Aorta (tissue), 5 donors: ENCODE data around the gene RALGPS2. TPM values are rescaled to one million over a fixed set of nuclear protein-coding genes. Genes with fewer than 3 reads are reported as not detected.

Experiments
- ATAC-seq: fragments of 200-7000 bp; cut with Tn5 transposase; one replicate; pipeline ENCODE4 v1.9.1; 2022; ENCODE audit warnings: moderate library complexity; ENCODE audit not compliant: low FRiP score
- DNase-seq, 2 donors: peaks; one replicate each; pipeline ENCODE4 v3.0.0-alpha.2; 2020
- H3K27ac ChIP-seq, 2 donors: one replicate each; pipeline ENCODE4 v1.5.1; 2013; ENCODE audit warnings: low read length in 2 of 2, mild to moderate bottlenecking in 2 of 2, moderate library complexity in 2 of 2, control low read depth in 1 of 2, inconsistent platforms in 1 of 2, low read depth in 1 of 2
- H3K27me3 ChIP-seq, 2 donors: one replicate each; pipeline ENCODE4 v1.6.1; 2013; ENCODE audit warnings: control low read depth in 1 of 2, low read length in 1 of 2, mild to moderate bottlenecking in 1 of 2, moderate library complexity in 1 of 2; ENCODE audit not compliant: insufficient read depth in 2 of 2, control insufficient read depth in 1 of 2
- H3K36me3 ChIP-seq, 2 donors: one replicate each; pipeline ENCODE4 v1.6.1; 2013; ENCODE audit warnings: control low read depth in 1 of 2, low read length in 1 of 2, mild to moderate bottlenecking in 1 of 2; ENCODE audit not compliant: insufficient read depth in 2 of 2, control insufficient read depth in 1 of 2
- H3K4me1 ChIP-seq, 2 donors: one replicate each; pipeline ENCODE4 v1.6.1; 2013; ENCODE audit warnings: low read length in 2 of 2, control low read depth in 1 of 2, mild to moderate bottlenecking in 1 of 2, moderate library complexity in 1 of 2; ENCODE audit not compliant: insufficient read depth in 2 of 2, control insufficient read depth in 1 of 2
- H3K4me3 ChIP-seq, 2 donors: one replicate each; pipeline ENCODE4 v1.5.1; 2013; ENCODE audit warnings: low read length in 2 of 2, control low read depth in 1 of 2, mild to moderate bottlenecking in 1 of 2
- H3K9me3 ChIP-seq: one replicate; pipeline ENCODE4 v1.6.1; 2013; ENCODE audit warnings: mild to moderate bottlenecking, low read length; ENCODE audit not compliant: control insufficient read depth
- WGBS, 2 donors: extraction: QIAGEN DNeasy Blood & Tissue Kit; methylation state at CpG; one replicate each; pipeline ENCODE4 v1.1.7; 2013; 5-methylcytosine and 5-hydroxymethylcytosine counted together
- intact Hi-C, 2 donors: fragments of 100-400 bp; cut with DNase I; formaldehyde crosslinking; loops; one replicate each; pipeline versions ENCODE4 v1.14.2 to v1.15.0; 2022
- polyA plus RNA-seq, 2 donors: library from polyadenylated mRNA; stranded (reverse); fragments of 200-250 nt; gene quantifications; one replicate each; pipeline ENCODE4 v1.2.3, GENCODE V29; 2013
- total RNA-seq, 2 donors: library from RNA; stranded (reverse); fragmentation: NEBNext Ultra II Directional; extraction: Animal tissue kit (Norgen Biotek cat#: 25700); gene quantifications; one replicate each; pipeline ENCODE4 v1.2.1, GENCODE V29; 2021
- donor health status: healthy with polysubstance abuse.
- donor health status: Bipolar disorder and iron deficiency.
- donor health status: DM: no; HTN: no; CAD: no.
- donor health status: DM: no; HTN: no; CAD: no.
- donor health status: DM: yes; HTN: yes; CAD: no.

Gene RALGPS2
- total and polyA plus RNA-seq, 4 donors: 0.18 to 14.1 (median 4.8) TPM

DNA sequence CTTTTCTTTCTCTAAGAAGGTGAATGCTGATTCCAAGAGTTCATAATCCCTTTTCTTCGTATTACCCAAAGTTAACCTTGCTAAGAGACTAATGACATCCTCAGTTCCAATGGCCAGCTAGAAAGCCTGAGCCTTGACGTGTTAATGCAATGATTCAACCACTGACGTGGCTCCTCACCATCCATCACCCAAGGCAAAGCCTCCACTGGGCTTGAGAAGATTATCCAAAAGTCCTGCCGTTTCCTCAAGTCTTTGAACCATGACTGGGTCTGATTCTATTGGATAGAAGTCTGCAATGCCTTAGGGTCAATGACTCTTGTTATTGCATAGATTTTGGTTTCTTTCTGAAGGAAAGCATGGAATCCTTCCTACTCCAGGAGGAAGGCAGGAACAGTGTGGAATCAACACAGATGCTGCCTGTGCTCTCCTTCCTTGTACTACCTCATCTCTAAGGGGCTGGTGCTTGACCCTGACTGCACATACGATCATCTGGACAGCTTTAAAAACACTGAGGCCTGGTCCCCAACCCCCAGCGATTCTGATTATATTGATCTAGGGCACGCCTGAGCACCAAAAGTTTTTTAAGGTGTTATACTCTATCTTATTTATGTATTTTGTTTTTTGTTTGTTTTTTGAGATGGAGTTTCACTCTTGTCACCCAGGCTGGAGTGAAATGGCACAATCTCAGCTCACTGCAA is 215.2 kb downstream of the RALGPS2 start:
- H3K4me1 ChIP-seq: peaks cover 0 to 4% of the 10 kb centered on the region in 2 donors
- WGBS, 2 donors: 52 to 55% methylated on average over 7 of the region's 7 CpGs
- intact Hi-C loops: loop anchor here (5.0 kb wide), 2 partner anchors 62 to 73 kb away; no protein-coding TSS in a partner anchor

GRCh38 chr1:178941261-178941689 is 216.2 kb downstream of the RALGPS2 start:
- Histone ChIP-seq H3K9me3 (no peaks in the 10 kb centered on the region), H3K4me3 (no peak overlapping the region), H3K36me3 (no peaks in the 10 kb centered on the region), H3K27me3 (no peaks in the 10 kb centered on the region), H3K4me1 (peaks cover 0 to 4% of the 10 kb centered on the region in 2 donors), H3K27ac (no peak overlapping the region)
- DNase-seq: no peak
- WGBS, 2 donors: 87 to 88% methylated on average over 11 of the region's 11 CpGs
- no peak for ATAC-seq
- intact Hi-C loops: loop anchor here (5.0 kb wide), 2 partner anchors 61 to 74 kb away; no protein-coding TSS in a partner anchor

More for the DNA sequence above, 215.2 kb downstream of the RALGPS2 start:
- ATAC-seq (no peak), DNase-seq (no peak)
- Histone ChIP-seq H3K27me3 (no peaks in the 10 kb centered on the region), H3K4me3 (no peak overlapping the region), H3K36me3 (no peaks in the 10 kb centered on the region), H3K27ac (peak overlapping the region; percentile 87 to 95), H3K9me3 (no peaks in the 10 kb centered on the region)

GRCh38 chr1:178941849-178942248 is 216.8 kb downstream of the RALGPS2 start:
- Histone ChIP-seq H3K36me3 (no peaks in the 10 kb centered on the region), H3K9me3 (no peaks in the 10 kb centered on the region), H3K4me3 (no peak overlapping the region), H3K27ac (no peak overlapping the region), H3K4me1 (peaks cover 0 to 4% of the 10 kb centered on the region in 2 donors), H3K27me3 (no peaks in the 10 kb centered on the region)
- intact Hi-C loops: loop anchor here (5.0 kb wide), 2 partner anchors 60 to 75 kb away; no protein-coding TSS in a partner anchor
- DNase-seq: no peak
- WGBS, 2 donors: 41 to 45% methylated on average over 14 of the region's 14 CpGs
- no peak for ATAC-seq

DNA sequence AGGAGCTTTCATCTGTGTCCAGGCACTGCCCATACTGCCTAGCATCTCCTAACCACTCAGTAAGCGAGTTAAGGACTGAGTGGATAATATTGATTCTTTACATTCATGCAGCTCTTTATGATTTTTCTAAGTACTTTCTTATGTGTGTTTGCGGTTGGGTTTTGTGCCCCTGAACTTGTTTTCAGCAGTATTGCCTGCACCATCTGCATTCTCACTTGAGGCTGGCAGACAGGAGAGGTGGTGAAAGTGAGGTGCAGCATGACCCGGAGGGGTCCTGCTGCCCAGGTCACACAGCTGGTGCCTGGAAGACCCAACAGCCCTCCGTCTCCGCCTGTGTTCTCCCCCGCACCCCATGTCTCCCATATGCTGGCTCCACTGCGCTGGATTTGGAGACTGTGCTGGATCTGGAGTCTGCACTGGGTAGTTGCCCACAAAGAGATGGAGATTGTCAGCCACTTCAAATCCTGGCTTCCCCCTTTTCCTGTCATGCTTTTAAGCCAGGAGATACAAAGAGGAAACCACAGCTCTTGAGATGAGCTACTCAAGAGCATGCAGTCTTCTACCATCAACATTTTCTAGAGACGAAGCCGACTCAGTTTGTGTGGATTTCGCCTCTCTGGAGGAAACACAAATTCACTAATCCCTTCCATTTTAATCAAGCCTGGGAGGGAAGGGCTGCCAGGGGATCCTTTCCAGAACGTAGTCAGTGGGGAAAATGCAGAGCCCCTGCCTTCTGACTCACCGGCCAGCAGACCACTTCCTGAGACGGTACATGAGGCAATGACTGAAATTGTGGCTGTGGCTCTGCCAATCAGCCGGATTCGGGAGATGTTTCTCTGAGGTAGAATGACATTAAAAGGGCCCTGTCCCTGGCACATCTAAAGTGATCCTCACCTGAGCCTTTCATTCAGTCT is 217.5 kb downstream of the RALGPS2 start:
- intact Hi-C loops: loop anchor here (5.0 kb wide), 2 partner anchors 60 to 75 kb away; no protein-coding TSS in a partner anchor
- Histone ChIP-seq H3K4me1 (peaks cover 0 to 4% of the 10 kb centered on the region in 2 donors), H3K27ac (peak overlapping the region in 1 of 2 donors; percentile 10), H3K9me3 (no peaks in the 10 kb centered on the region), H3K36me3 (no peaks in the 10 kb centered on the region), H3K4me3 (no peak overlapping the region), H3K27me3 (no peaks in the 10 kb centered on the region)
- DNase-seq (peak in 1 of 2 donors; percentile 54), ATAC-seq (no peak)
- 36 to 48% methylated on average over 15 of the region's 15 CpGs for WGBS, 2 donors

GRCh38 chr1:178944729-178945128 is 219.7 kb downstream of the RALGPS2 start:
- ATAC-seq (no peak), DNase-seq (no peak)
- Histone ChIP-seq H3K9me3 (no peaks in the 10 kb centered on the region), H3K27ac (no peak overlapping the region), H3K36me3 (no peaks in the 10 kb centered on the region), H3K4me1 (peaks cover 0 to 4% of the 10 kb centered on the region in 2 donors), H3K4me3 (no peak overlapping the region), H3K27me3 (no peaks in the 10 kb centered on the region)
- 97 to 99% methylated on average over 8 of the region's 8 CpGs for WGBS, 2 donors
- intact Hi-C loops: loop anchor here (5.0 kb wide), 2 partner anchors 58 to 77 kb away; no protein-coding TSS in a partner anchor

DNA sequence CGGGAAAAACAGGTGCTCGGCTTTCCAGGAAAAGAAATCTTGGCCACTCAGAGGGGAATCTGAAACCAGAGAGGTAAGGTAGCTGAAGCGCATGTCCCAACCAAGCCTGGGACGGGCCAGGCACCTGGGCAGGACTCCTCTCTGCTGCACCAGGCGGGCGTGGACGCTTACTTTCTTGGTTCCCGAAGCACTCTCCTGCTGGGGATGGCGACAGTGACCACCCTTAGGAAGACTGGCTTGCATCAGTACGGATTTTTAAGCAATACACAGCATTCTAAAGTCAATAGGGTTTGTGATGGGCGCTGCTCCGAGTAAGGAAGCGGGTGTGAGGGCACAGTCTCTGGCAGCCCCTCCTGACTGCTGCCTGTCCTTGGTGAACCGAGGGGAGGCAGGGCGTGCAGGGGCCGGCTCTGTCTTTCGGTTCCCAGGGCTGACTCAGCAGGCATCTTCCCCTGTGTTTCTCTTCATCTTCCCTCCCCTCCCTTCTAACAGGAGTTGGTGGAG is 220.8 kb downstream of the RALGPS2 start:
- DNase-seq: no peak
- WGBS, 2 donors: 71 to 72% methylated on average over 17 of the region's 17 CpGs
- Histone ChIP-seq H3K27me3 (no peaks in the 10 kb centered on the region), H3K9me3 (no peaks in the 10 kb centered on the region), H3K4me1 (peaks cover 0 to 4% of the 10 kb centered on the region in 2 donors), H3K4me3 (no peak overlapping the region), H3K27ac (no peak overlapping the region), H3K36me3 (no peaks in the 10 kb centered on the region)
- ATAC-seq: no peak
- intact Hi-C loops: no loop called here

DNA sequence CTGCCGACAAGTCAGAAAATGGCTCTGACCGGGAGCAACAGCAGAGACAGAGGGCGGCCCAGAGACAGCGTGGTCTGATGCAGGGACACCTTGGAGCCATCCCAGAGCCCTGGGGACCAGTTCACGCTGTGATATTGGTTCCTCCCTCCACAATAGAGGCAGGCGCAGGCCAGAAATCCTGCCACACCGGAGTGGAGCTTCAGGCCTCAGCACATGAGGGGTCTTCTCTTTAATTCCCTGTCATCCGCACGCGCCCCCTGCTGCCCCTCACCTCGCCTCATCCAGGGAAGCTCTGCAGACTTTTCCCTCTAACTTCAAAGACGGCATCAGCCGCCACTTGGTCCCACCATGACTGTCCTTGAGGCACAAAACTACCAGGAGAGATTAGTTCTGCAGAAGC is 221.4 kb downstream of the RALGPS2 start:
- Histone ChIP-seq H3K4me1 (peaks cover 0 to 4% of the 10 kb centered on the region in 2 donors), H3K9me3 (no peaks in the 10 kb centered on the region), H3K27me3 (no peaks in the 10 kb centered on the region), H3K4me3 (no peak overlapping the region), H3K36me3 (no peaks in the 10 kb centered on the region), H3K27ac (no peak overlapping the region)
- DNase-seq: no peak
- 94 to 95% methylated on average over 13 of the region's 13 CpGs for WGBS, 2 donors
- no peak for ATAC-seq
- intact Hi-C loops: no loop called here

DNA sequence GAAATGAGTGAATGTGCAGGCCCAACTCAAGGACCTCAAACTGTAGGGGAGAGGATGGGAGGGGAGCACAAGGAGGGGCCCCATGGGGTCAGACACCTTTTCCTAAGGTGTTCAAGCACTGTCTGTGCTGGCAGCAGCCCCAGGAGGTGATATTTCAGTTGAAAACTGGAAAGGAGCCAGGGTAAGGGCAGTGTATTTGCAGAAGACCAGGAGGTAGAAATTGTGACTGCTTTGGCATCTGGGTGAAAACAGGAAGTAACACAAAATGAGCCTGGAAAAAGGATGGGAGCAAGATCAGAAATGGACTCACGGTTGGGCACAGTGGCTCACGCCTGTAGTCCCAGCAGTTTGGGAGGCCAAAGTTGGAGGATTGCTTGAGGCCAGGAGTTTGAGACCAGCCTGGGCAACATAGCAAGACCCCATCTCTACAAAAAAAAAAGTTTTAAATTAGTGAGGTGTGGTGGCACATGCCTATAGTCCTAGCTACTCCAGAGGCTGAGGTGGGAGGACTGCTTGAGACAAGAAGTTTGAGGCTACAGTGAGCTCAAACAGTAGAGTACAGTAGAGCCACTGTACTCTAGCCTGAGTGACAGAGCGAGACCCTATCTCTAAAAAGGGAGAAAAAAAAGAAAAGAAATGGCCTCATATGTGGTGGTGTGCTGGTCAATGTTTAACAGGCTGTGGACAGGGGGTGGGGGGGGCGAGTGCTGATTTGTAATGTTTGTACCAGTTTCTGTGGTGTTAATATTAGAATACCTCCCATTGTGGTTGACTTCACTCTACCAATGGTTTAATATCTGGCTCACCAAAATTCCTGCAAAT is 222.0 kb downstream of the RALGPS2 start:
- H3K27ac ChIP-seq: no peak overlapping the region
- WGBS, 2 donors: 88 to 90% methylated on average over 4 of the region's 4 CpGs

More for the DNA sequence above, 222.0 kb downstream of the RALGPS2 start:
- DNase-seq (no peak), ATAC-seq (no peak)
- no peaks in the 10 kb centered on the region for H3K36me3 ChIP-seq
- no peak overlapping the region for H3K4me3 ChIP-seq
- intact Hi-C loops: no loop called here
- H3K9me3 ChIP-seq: no peaks in the 10 kb centered on the region
- H3K27me3 ChIP-seq: no peaks in the 10 kb centered on the region
- H3K4me1 ChIP-seq: peaks cover 0 to 4% of the 10 kb centered on the region in 2 donors
